GM06990 (cell line): Measurements from ENCODE around the gene SELENOO.
"Not testable (repeated sequence)": the region's sequence is repeated elsewhere in the genome, so short reads cannot be mapped to it uniquely, and the experiment has no call there.

Experiments
- DNase-seq: peaks from one replicate; pipeline ENCODE4 v3.0.0-alpha.2; 2011; ENCODE audit not compliant: insufficient read length; ENCODE audit errors: extremely low read depth
- H3K27me3 ChIP-seq: replicated peaks from 2 replicates; pipeline ENCODE4 v1.6.0; 2011; ENCODE audit warnings: low read length; ENCODE audit not compliant: control insufficient read depth, insufficient read depth
- H3K36me3 ChIP-seq: 2 replicates; pipeline ENCODE4 v1.5.1; 2011; ENCODE audit warnings: low read length; ENCODE audit not compliant: control insufficient read depth, insufficient read depth
- H3K4me3 ChIP-seq: replicated peaks from 2 replicates; pipeline ENCODE4 v1.5.1; 2011; ENCODE audit warnings: low read depth, mild to moderate bottlenecking, control low read depth, low read length
- TF ChIP-seq, protein P1 (sequence below): IDR thresholded peaks from 2 replicates; pipeline ENCODE4 v1.5.1; 2011; ENCODE audit warnings: low read length, control low read depth, mild to moderate bottlenecking, inconsistent platforms; ENCODE audit not compliant: insufficient read depth, poor library complexity, severe bottlenecking

SELENOO gene

DNA sequence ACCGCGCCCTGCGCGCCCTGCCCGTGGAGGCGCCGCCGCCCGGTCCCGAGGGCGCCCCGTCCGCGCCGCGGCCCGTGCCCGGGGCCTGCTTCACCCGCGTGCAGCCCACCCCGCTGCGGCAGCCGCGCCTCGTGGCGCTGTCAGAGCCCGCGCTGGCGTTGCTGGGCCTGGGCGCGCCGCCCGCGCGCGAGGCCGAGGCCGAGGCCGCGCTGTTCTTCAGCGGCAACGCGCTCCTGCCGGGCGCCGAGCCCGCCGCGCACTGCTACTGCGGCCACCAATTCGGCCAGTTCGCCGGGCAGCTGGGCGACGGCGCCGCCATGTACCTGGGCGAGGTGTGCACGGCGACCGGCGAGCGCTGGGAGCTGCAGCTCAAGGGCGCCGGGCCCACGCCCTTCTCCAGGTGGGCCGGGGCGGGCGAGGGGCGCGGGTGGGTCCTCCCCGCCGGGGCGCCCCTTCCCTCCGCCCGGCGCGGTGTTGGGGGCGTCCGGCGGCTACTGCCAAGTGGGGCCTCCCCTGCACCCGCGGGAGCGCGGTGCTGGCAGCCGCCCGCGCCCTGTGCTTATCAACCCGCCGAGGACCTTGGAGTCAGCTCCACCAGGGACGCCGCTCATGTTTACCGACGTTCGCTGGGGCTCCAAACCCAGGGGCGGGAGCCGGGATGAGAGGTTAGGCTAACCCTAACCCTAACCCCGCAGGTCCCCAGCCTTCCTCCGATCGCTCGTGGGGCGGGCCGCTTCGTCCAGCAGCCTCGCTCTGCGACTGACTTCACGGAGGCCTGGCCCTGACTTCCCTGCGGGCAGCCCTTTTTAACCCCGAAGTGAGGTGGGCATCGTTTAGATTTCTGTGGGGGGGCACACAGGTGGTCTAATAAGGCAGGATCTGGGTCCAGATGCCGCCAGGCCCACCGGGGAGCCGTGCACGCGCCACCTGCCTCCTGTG lies 649 bp downstream of the SELENOO start:
- H3K4me3 ChIP-seq = peak overlapping the region; percentile 62
- H3K36me3 ChIP-seq = peaks cover 12% of the 10 kb centered on the region
- H3K27me3 ChIP-seq = no peaks in the 10 kb centered on the region
- TF ChIP-seq, protein P1, sequence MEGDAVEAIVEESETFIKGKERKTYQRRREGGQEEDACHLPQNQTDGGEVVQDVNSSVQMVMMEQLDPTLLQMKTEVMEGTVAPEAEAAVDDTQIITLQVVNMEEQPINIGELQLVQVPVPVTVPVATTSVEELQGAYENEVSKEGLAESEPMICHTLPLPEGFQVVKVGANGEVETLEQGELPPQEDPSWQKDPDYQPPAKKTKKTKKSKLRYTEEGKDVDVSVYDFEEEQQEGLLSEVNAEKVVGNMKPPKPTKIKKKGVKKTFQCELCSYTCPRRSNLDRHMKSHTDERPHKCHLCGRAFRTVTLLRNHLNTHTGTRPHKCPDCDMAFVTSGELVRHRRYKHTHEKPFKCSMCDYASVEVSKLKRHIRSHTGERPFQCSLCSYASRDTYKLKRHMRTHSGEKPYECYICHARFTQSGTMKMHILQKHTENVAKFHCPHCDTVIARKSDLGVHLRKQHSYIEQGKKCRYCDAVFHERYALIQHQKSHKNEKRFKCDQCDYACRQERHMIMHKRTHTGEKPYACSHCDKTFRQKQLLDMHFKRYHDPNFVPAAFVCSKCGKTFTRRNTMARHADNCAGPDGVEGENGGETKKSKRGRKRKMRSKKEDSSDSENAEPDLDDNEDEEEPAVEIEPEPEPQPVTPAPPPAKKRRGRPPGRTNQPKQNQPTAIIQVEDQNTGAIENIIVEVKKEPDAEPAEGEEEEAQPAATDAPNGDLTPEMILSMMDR = no peak
- no peak for DNase-seq

DNA sequence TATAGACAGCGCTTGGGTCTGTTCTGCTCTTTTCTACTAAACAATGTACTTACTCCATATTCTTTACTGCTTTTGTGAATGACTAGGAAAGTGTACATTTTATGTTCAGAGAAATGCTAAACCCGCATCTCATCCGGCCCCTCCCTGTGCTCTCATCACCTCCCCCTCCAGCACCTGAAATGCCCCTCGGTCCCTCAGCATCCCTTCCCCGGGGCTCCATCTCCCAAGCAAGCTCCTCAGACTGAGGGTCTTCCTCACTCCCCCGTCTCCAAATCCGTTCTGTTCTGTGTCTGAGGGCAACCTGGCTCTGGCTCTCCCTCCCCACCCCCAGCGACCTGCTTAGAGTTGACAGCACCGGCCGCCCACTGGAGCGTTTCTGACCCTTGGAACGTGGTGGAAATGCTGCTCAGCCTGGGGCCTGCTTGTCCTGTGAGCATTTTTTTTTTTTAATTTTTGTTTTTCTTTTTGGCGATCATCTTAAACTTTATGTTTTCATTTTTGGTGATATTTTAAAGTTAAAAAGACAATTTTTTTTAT lies 1.4 kb downstream of the SELENOO start:
- DNase-seq = no peak
- Histone ChIP-seq H3K27me3 (no peaks in the 10 kb centered on the region), H3K4me3 (peak overlapping the region; percentile 62), H3K36me3 (peaks cover 11% of the 10 kb centered on the region)
- TF ChIP-seq, protein P1 = no peak

DNA sequence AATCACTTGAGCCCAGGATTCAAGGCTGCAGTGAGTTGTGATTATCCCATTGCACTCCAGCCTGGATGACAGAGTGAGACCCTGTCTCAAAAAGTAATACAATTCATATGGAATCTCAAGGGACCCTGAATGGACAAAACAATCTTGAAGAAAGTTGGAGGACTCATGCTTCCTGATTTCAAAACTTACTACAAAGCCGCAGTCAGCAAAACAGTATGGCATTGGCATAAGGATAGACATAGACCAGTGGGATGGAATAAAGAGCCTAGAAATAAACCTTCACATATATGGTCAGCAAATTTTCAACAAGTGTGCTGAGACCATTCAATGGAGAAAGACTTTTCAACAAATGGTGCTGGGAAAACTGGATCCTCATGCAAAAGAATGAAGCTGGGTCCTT lies 2.5 kb downstream of the SELENOO start:
- Histone ChIP-seq H3K4me3 (no peak overlapping the region), H3K27me3 (no peaks in the 10 kb centered on the region), H3K36me3 (peaks cover 10% of the 10 kb centered on the region)
- TF ChIP-seq, protein P1 = no peak
- DNase-seq = no peak

DNA sequence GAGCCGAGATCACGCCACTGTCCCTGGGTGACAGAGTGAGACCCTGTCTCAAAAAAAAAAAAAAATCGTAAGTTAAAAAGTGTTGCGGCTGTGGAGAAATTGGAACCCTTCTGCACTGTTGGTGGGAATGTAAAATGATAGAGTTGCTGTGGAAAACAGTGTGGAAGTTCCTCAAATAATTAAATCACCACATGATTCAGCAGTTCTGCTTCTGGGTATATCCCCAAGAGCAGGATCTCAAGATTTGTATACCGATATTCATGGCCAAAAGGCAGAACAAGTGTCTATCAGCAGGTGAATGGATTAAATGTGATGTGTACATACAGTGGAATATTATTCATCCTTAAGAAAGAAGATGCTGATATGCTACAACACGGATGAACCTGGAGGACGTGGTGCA lies 3.8 kb downstream of the SELENOO start:
- Histone ChIP-seq H3K4me3 (no peak overlapping the region), H3K36me3 (peaks cover 9% of the 10 kb centered on the region), H3K27me3 (no peaks in the 10 kb centered on the region)
- no peak for DNase-seq
- TF ChIP-seq, protein P1 = no peak

DNA sequence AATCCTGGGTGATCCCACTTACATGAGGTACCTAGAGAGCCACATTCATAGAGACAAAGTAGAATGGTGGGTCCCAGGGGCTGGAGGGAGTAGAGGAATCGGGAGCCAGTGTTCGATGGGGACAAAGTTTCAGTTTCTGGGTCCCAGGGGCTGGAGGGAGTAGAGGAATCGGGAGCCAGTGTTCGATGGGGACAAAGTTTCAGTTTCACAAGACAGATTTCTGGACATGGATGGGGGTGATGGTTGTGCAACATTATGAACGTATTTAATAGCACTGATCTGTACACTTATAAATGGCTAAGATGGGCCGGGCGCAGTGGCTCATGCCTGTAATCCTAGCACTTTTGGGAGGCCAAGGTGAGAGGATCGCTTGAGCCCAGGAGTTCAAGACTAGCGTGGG lies 4.2 kb downstream of the SELENOO start:
- not testable (repeated sequence) for DNase-seq, H3K27me3 ChIP-seq, H3K4me3 ChIP-seq, H3K36me3 ChIP-seq

DNA sequence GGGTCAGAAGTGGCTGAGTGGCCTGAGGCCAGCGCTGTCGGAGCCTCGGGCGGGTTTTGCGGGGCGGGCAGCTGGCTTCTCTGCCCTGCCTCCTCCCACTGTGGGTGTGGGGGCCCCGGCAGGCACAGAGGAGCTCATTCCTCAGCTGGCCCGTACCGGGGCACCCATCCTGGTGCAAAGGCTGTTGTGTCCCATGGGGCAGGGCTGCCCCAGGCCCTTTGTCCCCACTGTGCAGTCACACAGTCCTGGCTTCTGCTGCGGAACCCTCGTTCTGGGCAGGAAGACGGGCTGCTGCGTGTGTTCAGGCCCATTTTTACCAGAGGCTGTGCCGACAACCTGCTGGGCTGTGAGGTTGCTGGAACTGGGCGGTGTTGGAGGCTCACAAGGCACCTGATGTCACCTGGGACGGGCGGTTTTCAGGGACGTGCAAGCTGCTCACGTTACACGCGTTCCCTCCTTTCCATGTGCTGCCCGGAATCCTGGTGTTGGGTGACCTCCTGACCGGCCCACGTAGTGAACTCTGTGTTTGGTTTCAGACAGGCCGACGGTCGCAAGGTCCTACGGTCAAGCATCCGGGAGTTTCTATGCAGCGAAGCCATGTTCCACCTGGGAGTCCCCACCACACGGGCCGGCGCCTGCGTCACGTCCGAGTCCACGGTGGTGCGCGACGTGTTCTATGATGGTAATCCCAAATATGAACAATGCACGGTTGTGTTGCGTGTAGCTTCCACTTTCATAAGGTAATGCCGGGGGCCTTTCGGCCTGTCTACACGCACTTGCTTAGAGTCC lies 5.2 kb downstream of the SELENOO start:
- H3K36me3 ChIP-seq = peaks cover 13% of the 10 kb centered on the region
- no peak overlapping the region for H3K4me3 ChIP-seq

More for the DNA sequence above, 5.2 kb downstream of the SELENOO start:
- no peak for DNase-seq
- TF ChIP-seq, protein P1 = no peak
- H3K27me3 ChIP-seq = no peaks in the 10 kb centered on the region
